Hematopoietic multipotent progenitor cell (in vitro differentiated cells): ENCODE results near the gene LYG2. TPM values are rescaled to one million over a fixed set of nuclear protein-coding genes. Genes with fewer than 3 reads are reported as not detected.
A peak's percentile ranks its signal among the peaks of the same experiment; 100 is the strongest.
"Not testable (repeated sequence)": the region's sequence is repeated elsewhere in the genome, so short reads cannot be mapped to it uniquely, and the experiment has no call there.

ENCODE experiments used
- DNase-seq, 3 donors: peaks; one replicate each; pipeline ENCODE4 v3.0.0-alpha.2; 2011 to 2015; ENCODE audit warnings: low read depth in 2 of 3, low spot score in 2 of 3
- total RNA-seq: library from RNA; depleted of rRNA; stranded (reverse); fragments of >200 nt; gene quantifications from one replicate; pipeline ENCODE4 v1.2.3, GENCODE V29; 2012

The LYG2 gene
- total RNA-seq, result not detected

GRCh38 chr2:99255491-99256318 is at the start of gene LYG2:
Gene LYG2 (minus strand): TSS chr2:99255666. CDS start chr2:99254260, 1,406 bp downstream.
- no peak for DNase-seq

GRCh38 chr2:99301097-99301496 is 45.6 kb upstream of the LYG2 start, which contains the start of gene LYG1:
Gene LYG1 (minus strand): TSS chr2:99301197. CDS start chr2:99295670, 5,527 bp downstream.
- not testable (repeated sequence) for DNase-seq

GRCh38 chr2:99299580-99299979 is 44.1 kb upstream of the LYG2 start:
- no peak for DNase-seq

DNA sequence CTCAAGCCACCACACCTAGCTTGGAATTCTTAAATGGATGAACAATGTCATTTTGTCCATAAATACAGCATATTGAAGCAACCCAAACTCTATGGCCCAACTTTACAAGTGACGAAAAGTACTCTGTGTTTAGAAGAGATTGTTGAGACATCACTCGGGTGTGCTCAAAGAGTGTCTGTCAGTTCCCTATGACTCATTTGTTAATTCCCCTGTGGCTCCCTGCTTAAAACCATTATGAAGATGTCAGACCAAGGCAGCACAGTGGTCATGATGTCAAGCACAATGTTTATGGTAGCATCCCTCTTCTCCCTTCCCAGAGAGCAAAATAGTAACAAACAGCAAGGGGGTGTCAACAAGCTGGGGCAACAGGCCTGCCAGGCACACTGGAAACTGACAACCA is 42.5 kb upstream of the LYG2 start:
- no peak for DNase-seq

- no peak for DNase-seq
These were observed 30.1 kb upstream of the LYG2 start for GRCh38 chr2:99285526-99285925.

- DNase-seq, result no peak
These were observed 24.7 kb upstream of the LYG2 start for GRCh38 chr2:99279969-99280695.

DNA sequence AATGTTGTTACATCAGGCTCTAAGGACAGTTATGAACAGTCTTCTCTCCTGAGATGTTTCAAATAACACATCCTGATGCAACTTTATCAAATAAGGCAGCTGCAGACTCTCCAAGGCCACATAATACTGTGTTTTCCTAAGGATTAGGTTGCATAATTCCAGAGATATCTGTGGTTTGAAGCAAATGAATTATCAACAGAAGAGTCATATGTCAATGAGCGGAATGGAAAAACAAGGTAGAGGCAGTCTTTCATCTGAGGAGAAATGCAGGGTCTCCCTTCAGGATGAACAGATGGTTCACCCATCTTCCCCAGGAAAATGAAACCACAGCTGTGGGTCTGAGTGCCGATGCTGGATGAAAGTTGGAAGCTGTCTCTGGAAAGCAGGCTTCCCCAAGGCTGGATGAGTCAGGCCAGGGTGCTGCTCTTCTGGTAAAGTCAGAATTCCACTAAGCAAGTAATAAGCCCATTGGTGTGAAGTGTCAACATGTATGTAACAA is 23.4 kb upstream of the LYG2 start:
- DNase-seq, result no peak

DNA sequence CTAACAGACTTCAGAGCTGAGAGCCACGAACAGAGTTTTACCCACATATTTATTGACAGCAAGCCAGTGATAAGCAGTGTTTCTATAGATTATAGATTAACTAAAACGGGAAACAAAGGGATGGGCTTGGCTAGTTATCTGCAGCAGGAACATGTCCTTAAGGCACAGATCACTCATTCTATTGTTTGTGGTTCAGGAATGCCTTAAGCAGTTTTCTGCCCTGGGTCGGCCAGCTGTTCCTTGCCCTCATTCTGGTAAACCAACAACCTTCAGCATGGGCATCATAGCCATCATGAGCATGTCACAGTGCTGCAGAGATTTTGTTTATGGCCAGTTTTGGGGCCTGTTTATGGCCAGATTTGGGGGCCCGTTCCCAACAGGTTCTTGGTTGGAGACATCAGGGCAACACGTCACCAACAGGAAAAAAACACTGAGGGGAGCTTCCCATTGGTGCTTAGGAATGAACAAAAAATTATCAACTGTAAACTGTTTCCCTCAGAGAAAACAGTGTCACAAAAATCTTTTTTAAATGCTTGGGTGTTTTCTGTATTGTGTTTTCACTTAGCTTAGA is 22.8 kb upstream of the LYG2 start:
- not testable (repeated sequence) for DNase-seq

- peak in 1 of 3 donors; percentile 6 for DNase-seq
These were observed 20.4 kb upstream of the LYG2 start for GRCh38 chr2:99275882-99276281.

DNA sequence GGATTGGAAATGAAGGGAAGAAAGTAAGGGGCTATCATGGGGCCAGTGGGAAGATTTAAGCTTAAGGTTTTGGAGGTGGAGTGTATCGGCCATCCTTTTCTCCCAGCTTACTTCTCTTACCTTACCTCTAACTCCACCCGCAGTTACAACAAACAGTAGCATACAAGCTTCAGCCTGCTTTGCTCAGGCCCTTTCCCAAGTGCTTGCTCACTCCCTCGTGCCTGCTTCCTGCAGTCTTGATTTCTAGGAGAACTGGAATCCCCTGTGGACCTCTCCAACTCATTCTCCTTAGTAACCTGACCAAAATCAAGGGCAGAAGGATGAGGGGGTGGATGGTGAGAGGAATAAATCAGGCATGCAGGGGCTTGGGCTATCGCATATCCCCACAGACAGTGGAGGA is 5.8 kb upstream of the LYG2 start:
- DNase-seq, result no peak

DNA sequence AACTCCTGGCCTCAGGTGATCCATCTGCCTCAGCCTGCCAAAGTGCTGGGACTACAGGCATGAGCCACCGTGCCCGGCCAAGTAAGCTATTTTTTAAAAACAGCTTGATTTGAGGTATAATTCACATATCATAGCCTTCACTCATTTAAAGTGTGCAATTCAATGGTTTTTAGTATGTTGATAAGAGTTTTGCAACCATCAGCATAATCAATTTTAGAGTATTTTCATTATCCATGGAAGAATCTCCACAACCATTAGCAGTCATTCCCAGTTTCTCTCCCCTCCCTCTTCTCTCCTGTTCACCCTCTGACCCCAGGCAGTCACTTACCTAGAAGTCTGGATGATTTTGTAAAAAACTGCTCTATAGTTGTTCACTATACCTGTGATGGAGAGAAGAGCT is 4.7 kb upstream of the LYG2 start:
- DNase-seq, result no peak

- no peak for DNase-seq
These were observed 4.0 kb upstream of the LYG2 start for GRCh38 chr2:99259465-99259864.

DNA sequence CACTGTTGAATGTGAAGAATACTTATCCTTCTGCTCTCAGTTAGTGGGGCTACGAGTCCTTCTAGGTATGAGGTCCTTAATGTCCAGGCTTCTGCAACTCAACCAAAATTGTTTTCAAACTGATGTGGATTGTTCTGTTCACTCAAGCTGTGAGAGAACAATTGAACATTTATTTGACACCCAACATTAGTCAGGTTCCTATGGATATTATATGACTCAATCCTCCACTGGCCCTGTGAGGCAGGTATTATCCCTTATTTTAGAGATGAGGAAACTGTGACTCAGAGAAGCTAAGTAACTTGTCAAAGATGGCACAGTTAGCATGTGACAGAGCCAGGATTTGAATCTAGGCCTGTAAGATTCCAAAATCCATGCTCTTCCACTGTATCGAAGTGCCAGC is 1.2 kb upstream of the LYG2 start:
- DNase-seq, result no peak

GRCh38 chr2:99249951-99250350 is 5.5 kb downstream of the LYG2 start:
- DNase-seq, result no peak

GRCh38 chr2:99242151-99242550 is 13.3 kb downstream of the LYG2 start:
- DNase-seq, result no peak

- DNase-seq, result no peak
These were observed 15.0 kb downstream of the LYG2 start for GRCh38 chr2:99240431-99240830.

DNA sequence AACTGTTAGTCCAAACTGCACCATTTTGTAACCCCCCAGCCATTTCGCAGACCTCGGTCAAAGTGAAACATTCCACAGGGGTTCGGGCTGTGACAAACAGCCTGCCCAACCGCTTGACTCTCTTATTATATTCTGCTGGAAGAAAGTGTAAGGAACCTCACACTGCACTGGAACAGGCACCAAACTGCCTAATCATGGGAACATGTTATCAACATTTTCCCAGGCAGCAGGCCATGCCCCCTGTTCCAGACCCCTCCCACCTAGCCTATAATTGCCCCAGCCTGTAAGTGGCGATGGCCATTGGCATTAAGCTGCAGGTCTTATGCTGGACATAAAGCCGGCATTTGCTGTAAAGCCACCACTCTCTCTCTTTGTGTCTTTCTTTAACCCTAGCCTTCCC is 16.9 kb downstream of the LYG2 start:
- no peak for DNase-seq

GRCh38 chr2:99233177-99233576 is 22.3 kb downstream of the LYG2 start:
- not testable (repeated sequence) for DNase-seq

- no peak for DNase-seq
These were observed 37.5 kb downstream of the LYG2 start for GRCh38 chr2:99217929-99218501.

- DNase-seq, result no peak
These were observed 39.4 kb downstream of the LYG2 start for GRCh38 chr2:99216096-99216495.

- no peak for DNase-seq
These were observed 50.0 kb downstream of the LYG2 start for GRCh38 chr2:99205491-99205890.
